B cell (primary cell): ENCODE data around the gene NKAIN2. TPM values are rescaled to one million over a fixed set of nuclear protein-coding genes. Genes with fewer than 3 reads are reported as not detected.

ENCODE experiments used
- ATAC-seq: fragments of 200-7000 bp; cut with Tn5 transposase; one replicate; pipeline ENCODE4 v1.10.0; 2021; ENCODE audit warnings: low read depth, mild to moderate bottlenecking, moderate number of reproducible peaks, moderate library complexity
- CTCF ChIA-PET: fragments of 350-600 bp; sonication (Branson Sonifier 250); formaldehyde crosslinking; loops from one replicate; lab custom pipeline; 2021; ENCODE audit warnings: antibody characterized with exemption, inconsistent platforms; lab: Charles Lee
- POLR2A ChIA-PET: fragments of 350-600 bp; sonication (Branson Sonifier 250); formaldehyde crosslinking; loops from one replicate; lab custom pipeline; 2021; ENCODE audit warnings: antibody characterized with exemption; lab: Charles Lee
- DNase-seq: peaks from one replicate; pipeline ENCODE4 v3.0.0; 2013
- H2AFZ ChIP-seq: 2 replicates; pipeline ENCODE4 v1.6.1; 2012; ENCODE audit warnings: mild to moderate bottlenecking, low read depth, low read length; ENCODE audit not compliant: insufficient read depth, poor library complexity, severe bottlenecking
- H3K27ac ChIP-seq, 2 donors: 1 replicate in 1 of 2; 2 replicates in 1 of 2; pipeline ENCODE4 v1.5.1; 2012 to 2013; ENCODE audit warnings: low read length in 2 of 2, mild to moderate bottlenecking in 2 of 2, moderate library complexity in 1 of 2
- H3K27me3 ChIP-seq, 4 experiments: fragments of 200-600 bp in 1 of 4; sonication (generic) in 1 of 4; replicated peaks in 1 of 4; 1 replicate in 2 of 4; 2 replicates in 2 of 4; pipeline versions ENCODE4 v1.6.1 to v1.7.0; 2013 to 2016; ENCODE audit warnings: low read length in 3 of 4, mild to moderate bottlenecking in 2 of 4, mixed read lengths in 1 of 4, moderate library complexity in 1 of 4; ENCODE audit not compliant: insufficient read depth in 4 of 4, control insufficient read depth in 3 of 4; ENCODE audit errors: control extremely low read depth in 1 of 4
- H3K36me3 ChIP-seq, 2 experiments: replicated peaks in 1 of 2; 1 replicate in 1 of 2; 2 replicates in 1 of 2; pipeline versions ENCODE4 v1.6.1 to v1.7.1; 2013; ENCODE audit warnings: low read length in 1 of 2; ENCODE audit not compliant: insufficient read depth in 2 of 2, control insufficient read depth in 1 of 2; ENCODE audit errors: control extremely low read depth in 1 of 2, extremely low read depth in 1 of 2
- H3K4me1 ChIP-seq, 2 donors: fragments of 200-600 bp in 1 of 2; sonication (generic) in 1 of 2; 1 replicate in 1 of 2; 2 replicates in 1 of 2; pipeline versions ENCODE4 v1.5.1 to v1.6.1; 2013 to 2017; ENCODE audit warnings: low read length in 2 of 2; ENCODE audit not compliant: control insufficient read depth in 2 of 2, insufficient read depth in 2 of 2
- H3K4me2 ChIP-seq: replicated peaks from 2 replicates; pipeline ENCODE3; 2012; ENCODE audit warnings: mild to moderate bottlenecking, low read depth, low read length; ENCODE audit not compliant: poor library complexity, severe bottlenecking
- H3K4me3 ChIP-seq, 5 experiments: fragments of 200-600 bp in 1 of 5; sonication (generic) in 1 of 5; 1 replicate in 3 of 5; 2 replicates in 2 of 5; pipeline versions ENCODE4 v1.5.1 to v1.7.0; 2011 to 2016; ENCODE audit warnings: low read length in 4 of 5, mild to moderate bottlenecking in 4 of 5, low read depth in 2 of 5, control low read depth in 1 of 5, moderate library complexity in 1 of 5; ENCODE audit not compliant: insufficient read depth in 1 of 5; ENCODE audit errors: control extremely low read depth in 1 of 5, extremely low read depth in 1 of 5
- H3K79me2 ChIP-seq: fragments of 200-600 bp; sonication (generic); one replicate; pipeline ENCODE4 v1.6.0; 2016; ENCODE audit warnings: low read length; ENCODE audit not compliant: control insufficient read depth, insufficient read depth
- H3K9ac ChIP-seq: fragments of 200-600 bp; sonication (generic); 2 replicates; pipeline ENCODE4 v1.6.1; 2017; ENCODE audit warnings: mild to moderate bottlenecking, low read length, moderate library complexity
- H3K9me3 ChIP-seq, 3 donors: one replicate each; pipeline versions ENCODE4 v1.6.1 to v1.7.1; 2013; ENCODE audit warnings: low read length in 2 of 3; ENCODE audit not compliant: control insufficient read depth in 2 of 3, insufficient read depth in 1 of 3; ENCODE audit errors: control extremely low read depth in 1 of 3
- H4K20me1 ChIP-seq: 2 replicates; pipeline ENCODE4 v1.6.0; 2012; ENCODE audit warnings: mild to moderate bottlenecking, low read length; ENCODE audit not compliant: insufficient read depth, control insufficient read depth, poor library complexity, severe bottlenecking
- H3K27ac Mint-ChIP-seq: one replicate; pipeline ENCODE4 v1.8.0; 2021; ENCODE audit warnings: mixed read lengths
- H3K27me3 Mint-ChIP-seq: one replicate; pipeline ENCODE4 v1.8.0; 2021; ENCODE audit warnings: mixed read lengths
- H3K4me1 Mint-ChIP-seq: one replicate; pipeline ENCODE4 v1.8.0; 2021; ENCODE audit warnings: mixed read lengths
- H3K4me3 Mint-ChIP-seq: one replicate; pipeline ENCODE4 v1.8.0; 2021; ENCODE audit warnings: mixed read lengths
- H3K9me3 Mint-ChIP-seq: one replicate; pipeline ENCODE4 v1.8.0; 2022; ENCODE audit warnings: mixed read lengths; ENCODE audit not compliant: insufficient read depth
- EZH2 ChIP-seq: IDR thresholded peaks from 2 replicates; pipeline ENCODE4 v1.6.1; 2012; ENCODE audit warnings: borderline replicate concordance, low read depth, mild to moderate bottlenecking, moderate library complexity, low read length; ENCODE audit not compliant: insufficient read depth, poor library complexity, severe bottlenecking
- WGBS: methylation state at CpG from one replicate; pipeline ENCODE4 v1.1.5; 2013; ENCODE audit warnings: missing lambda C conversion rate; ENCODE audit not compliant: insufficient coverage; 5-methylcytosine and 5-hydroxymethylcytosine counted together
- intact Hi-C: fragments of 100-400 bp; cut with micrococcal nuclease; formaldehyde crosslinking; loops from one replicate; pipeline ENCODE4 v1.10.0; 2022
- polyA plus RNA-seq: library from polyadenylated mRNA; depleted of rRNA; stranded (reverse); fragments of >200 nt; gene quantifications from 2 replicates; pipeline ENCODE4 v1.2.3, GENCODE V29; 2012
- total RNA-seq, 2 donors: library from RNA; stranded (reverse); fragments of 120-200 nt in 1 of 2; gene quantifications; 1 replicate in 1 of 2; 2 replicates in 1 of 2; pipeline versions ENCODE4 v1.2.3 to v1.2.4, GENCODE V29; 2013 to 2022
- TF ChIP-seq, protein P1 (sequence below): fragments of 200-600 bp; IDR thresholded peaks from one replicate; pipeline ENCODE4 v1.8.0; 2022; ENCODE audit warnings: antibody characterized with exemption, mild to moderate bottlenecking

The NKAIN2 gene
- total and polyA plus RNA-seq, 2 donors (not counting 1 experiment from before 2014, with no cell fraction given): not detected

DNA sequence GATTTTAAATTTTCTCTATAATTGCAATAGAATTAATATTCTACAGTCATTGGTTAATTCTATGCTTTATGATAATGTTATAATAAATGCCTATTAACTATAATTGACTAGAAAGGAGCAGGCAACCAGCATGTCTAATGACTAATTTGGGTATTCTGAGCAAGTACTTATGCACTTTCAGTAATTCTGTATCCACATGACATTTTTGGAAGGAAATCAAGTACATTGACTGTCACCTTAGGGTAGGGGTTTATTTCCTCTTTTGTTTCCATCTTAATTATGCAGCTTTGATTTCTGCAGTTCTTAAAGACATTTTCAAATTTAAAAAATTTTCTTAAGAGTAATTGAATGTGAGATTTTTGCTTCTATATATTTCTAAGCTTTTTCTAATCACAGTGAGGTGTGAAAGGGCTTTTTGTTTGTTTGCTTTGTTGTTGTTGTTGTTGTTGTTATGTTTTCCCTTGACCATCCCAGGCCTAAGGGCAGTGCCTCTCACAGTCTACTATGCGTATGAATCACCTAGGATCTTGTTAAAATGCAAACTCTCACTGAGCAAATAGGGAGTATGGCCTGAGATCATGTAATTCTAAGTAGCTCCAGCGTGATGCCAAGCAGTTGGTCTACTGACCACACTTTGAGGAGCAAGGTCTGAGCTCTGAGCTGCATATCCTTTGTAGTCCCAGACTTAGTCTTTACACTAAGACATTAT, 691.4 kb downstream of the NKAIN2 start:
- POLR2A ChIA-PET: no interaction called here
- H3K4me3 Mint-ChIP-seq: no peak overlapping the region
- no peaks in the 10 kb centered on the region for H3K9me3 ChIP-seq

DNA sequence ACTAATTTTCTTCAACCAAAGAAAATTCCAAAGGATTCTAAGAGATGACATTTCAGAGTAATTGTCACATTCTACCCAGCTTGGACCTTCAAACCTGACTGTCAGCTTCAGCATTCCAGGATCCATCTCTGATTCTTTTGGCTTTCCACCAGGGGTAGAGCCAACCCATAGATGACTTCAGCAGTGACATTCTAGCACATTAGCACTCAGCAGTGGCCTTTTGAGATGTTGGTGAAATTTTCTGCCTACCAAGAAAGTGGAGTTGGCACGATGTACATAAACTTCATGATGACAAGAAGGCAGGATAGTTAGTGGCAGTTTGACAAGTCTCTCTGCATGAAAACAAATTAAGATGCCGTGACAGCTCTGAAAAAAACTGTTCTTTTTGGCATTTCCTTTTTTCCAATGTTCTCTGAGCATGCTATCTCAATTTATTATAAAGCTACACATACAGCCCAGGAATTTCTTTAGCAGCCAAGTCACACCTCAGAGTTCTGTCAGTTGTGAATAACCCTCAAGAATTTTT, 692.1 kb downstream of the NKAIN2 start:
- H3K4me1 Mint-ChIP-seq: no peaks in the 10 kb centered on the region
- H3K9me3 Mint-ChIP-seq: peaks cover under 1% of the 10 kb centered on the region
- no peak overlapping the region for H3K4me2 ChIP-seq
- no peak overlapping the region for H3K27ac ChIP-seq
- no peak overlapping the region for H3K4me3 Mint-ChIP-seq
- ChIA-PET CTCF (interaction anchor here (0.9 kb wide), 1 partner anchor 11 kb away, joined by 3 read pairs; no protein-coding TSS in a partner anchor), POLR2A (no interaction called here)
- no peak overlapping the region for H3K4me3 ChIP-seq
- no peaks in the 10 kb centered on the region for H3K36me3 ChIP-seq
- H3K79me2 ChIP-seq: no peaks in the 10 kb centered on the region
- ATAC-seq (no peak), DNase-seq (no peak)
- 85% methylated on average over 2 of the region's 2 CpGs for WGBS
- intact Hi-C loops: no loop called here
- H3K9ac ChIP-seq: no peak overlapping the region
- no peaks in the 10 kb centered on the region for H3K4me1 ChIP-seq
- H4K20me1 ChIP-seq: no peaks in the 10 kb centered on the region
- H3K27me3 Mint-ChIP-seq: no peaks in the 10 kb centered on the region
- no peaks in the 10 kb centered on the region for H3K27me3 ChIP-seq
- no peak for TF ChIP-seq EZH2
- TF ChIP-seq, protein P1, sequence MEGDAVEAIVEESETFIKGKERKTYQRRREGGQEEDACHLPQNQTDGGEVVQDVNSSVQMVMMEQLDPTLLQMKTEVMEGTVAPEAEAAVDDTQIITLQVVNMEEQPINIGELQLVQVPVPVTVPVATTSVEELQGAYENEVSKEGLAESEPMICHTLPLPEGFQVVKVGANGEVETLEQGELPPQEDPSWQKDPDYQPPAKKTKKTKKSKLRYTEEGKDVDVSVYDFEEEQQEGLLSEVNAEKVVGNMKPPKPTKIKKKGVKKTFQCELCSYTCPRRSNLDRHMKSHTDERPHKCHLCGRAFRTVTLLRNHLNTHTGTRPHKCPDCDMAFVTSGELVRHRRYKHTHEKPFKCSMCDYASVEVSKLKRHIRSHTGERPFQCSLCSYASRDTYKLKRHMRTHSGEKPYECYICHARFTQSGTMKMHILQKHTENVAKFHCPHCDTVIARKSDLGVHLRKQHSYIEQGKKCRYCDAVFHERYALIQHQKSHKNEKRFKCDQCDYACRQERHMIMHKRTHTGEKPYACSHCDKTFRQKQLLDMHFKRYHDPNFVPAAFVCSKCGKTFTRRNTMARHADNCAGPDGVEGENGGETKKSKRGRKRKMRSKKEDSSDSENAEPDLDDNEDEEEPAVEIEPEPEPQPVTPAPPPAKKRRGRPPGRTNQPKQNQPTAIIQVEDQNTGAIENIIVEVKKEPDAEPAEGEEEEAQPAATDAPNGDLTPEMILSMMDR: no peak
- no peaks in the 10 kb centered on the region for H3K9me3 ChIP-seq
- no peak overlapping the region for H2AFZ ChIP-seq
- no peak overlapping the region for H3K27ac Mint-ChIP-seq

More for the DNA sequence above, 691.4 kb downstream of the NKAIN2 start:
- Histone ChIP-seq H3K4me3 (no peak overlapping the region), H3K36me3 (no peaks in the 10 kb centered on the region), H3K27me3 (no peaks in the 10 kb centered on the region), H3K9ac (no peak overlapping the region), H3K27ac (no peak overlapping the region), H4K20me1 (no peaks in the 10 kb centered on the region), H3K4me2 (no peak overlapping the region), H3K4me1 (no peaks in the 10 kb centered on the region), H3K79me2 (no peaks in the 10 kb centered on the region), H2AFZ (no peak overlapping the region)
- no peaks in the 10 kb centered on the region for H3K9me3 Mint-ChIP-seq
- 88% methylated on average over 2 of the region's 2 CpGs for WGBS
- intact Hi-C loops: no loop called here
- no peak for TF ChIP-seq EZH2
- TF ChIP-seq, protein P1: no peak
- ATAC-seq (no peak), DNase-seq (no peak)
- no peaks in the 10 kb centered on the region for H3K27me3 Mint-ChIP-seq
- CTCF ChIA-PET: interaction anchor here (0.9 kb wide), 1 partner anchor 10 kb away, joined by 3 read pairs; no protein-coding TSS in a partner anchor
- H3K27ac Mint-ChIP-seq: no peak overlapping the region
- H3K4me1 Mint-ChIP-seq: no peaks in the 10 kb centered on the region
